AG09309 (cell line): Measurements from ENCODE around the gene LAMA4.

Experiments used
- DNase-seq: peaks from one replicate; pipeline ENCODE4 v3.0.0-alpha.2; 2010; ENCODE audit warnings: low read depth
- H3K4me3 ChIP-seq: 2 replicates; pipeline ENCODE4 v1.5.1; 2011; ENCODE audit warnings: mild to moderate bottlenecking, low read depth, low read length, moderate library complexity; ENCODE audit not compliant: control insufficient read depth
- CTCF ChIP-seq: IDR thresholded peaks from 2 replicates; pipeline ENCODE4 v1.5.1; 2011; ENCODE audit warnings: mild to moderate bottlenecking, low read depth, low read length, inconsistent platforms; ENCODE audit not compliant: insufficient read depth, control insufficient read depth; ENCODE audit errors: missing control alignments

LAMA4 gene

GRCh38 chr6:112215488-112216284 lies 38.7 kb downstream of the LAMA4 start:
- no peak for TF ChIP-seq CTCF
- no peak overlapping the region for H3K4me3 ChIP-seq
- DNase-seq, result no peak

DNA sequence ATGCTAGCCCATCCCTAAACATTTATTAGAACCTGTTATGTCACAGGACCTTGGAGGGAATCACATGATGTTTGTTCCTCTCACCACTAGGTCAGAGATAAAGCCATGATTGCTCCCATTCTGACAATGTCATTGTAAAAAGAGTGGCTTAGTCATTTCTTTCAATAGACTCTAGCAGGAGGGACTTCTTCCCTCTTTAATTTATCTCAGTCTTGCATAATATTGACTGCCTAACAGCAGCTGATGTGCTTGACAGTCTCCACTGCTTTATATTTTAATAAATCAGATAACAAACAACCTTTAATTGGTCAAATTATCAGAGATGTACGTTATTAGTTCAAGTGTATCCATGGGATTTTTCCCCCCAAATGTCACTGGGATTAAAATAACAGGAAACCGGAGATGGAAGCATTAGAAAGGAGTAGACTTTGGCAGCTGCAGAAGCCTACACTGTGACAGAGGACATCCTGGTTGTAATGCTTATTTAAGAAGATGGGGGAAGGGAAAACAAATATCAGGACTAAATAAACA lies 39.6 kb downstream of the LAMA4 start:
- TF ChIP-seq CTCF, result no peak
- DNase-seq, result no peak
- H3K4me3 ChIP-seq, result no peak overlapping the region

DNA sequence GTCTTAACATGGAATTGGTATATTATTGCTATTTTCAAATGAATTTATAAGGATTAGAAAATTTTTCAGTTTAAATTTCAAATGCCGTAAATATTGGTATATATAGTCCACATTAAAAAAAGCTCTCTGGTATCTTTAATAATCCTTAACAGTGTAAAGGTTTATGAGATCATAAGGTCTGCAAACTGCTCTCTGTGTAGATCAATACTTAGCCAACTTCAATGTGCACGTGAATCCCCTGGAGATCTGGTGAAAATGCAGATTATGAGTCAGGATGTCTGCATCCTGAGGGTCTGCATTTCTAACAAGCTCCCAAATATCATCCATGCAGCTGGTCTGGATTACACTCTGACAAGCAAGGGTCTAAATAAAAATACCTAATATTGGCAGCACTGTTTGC lies 43.5 kb downstream of the LAMA4 start:
- H3K4me3 ChIP-seq, result no peak overlapping the region
- no peak for DNase-seq
- TF ChIP-seq CTCF, result no peak

DNA sequence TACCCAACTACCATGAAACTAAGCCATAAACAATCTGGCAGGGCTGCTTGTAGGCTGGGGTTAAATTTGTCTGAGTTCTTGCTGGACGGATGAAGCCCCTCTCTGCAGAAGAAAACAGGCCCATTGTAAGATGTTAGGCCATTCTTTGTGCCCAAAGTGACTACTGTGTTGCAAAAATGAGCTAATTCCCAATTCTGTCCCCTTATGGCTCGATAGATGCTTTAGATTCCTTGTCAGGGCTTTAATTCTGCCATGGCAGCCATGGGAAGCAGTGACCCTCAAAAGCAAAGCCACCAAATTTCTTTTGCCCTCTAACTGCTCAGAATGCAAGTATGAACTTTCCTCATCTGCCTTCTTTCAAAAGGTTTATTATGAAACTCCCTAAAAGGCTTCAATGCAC lies 45.2 kb downstream of the LAMA4 start:
- no peak for DNase-seq
- no peak for TF ChIP-seq CTCF
- no peak overlapping the region for H3K4me3 ChIP-seq

DNA sequence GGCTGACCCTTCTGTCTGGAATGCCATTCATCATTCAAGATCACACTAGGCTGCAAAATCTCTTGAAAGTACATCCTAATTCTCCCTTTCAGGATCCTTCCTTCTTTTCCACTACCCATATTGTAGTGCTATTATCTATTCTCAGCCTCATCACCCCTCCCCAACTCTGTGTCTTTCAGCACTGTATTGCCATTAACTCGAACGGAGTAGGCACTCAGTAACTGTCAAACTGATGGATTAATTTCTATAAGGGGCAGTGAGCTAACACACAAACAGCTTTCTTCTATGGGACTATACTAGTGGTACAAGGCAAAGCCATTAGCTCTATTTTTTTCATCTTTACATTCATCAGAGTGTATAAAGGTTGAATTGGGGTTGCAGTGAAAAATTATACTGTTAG lies 46.6 kb downstream of the LAMA4 start:
- no peak for DNase-seq
- no peak overlapping the region for H3K4me3 ChIP-seq
- TF ChIP-seq CTCF, result no peak

GRCh38 chr6:112207131-112207530 lies 47.2 kb downstream of the LAMA4 start:
- no peak overlapping the region for H3K4me3 ChIP-seq
- no peak for DNase-seq
- TF ChIP-seq CTCF, result no peak
